PC-9 (cell line): Measurements from ENCODE around the gene SYNDIG1L. TPM values are rescaled to one million over a fixed set of nuclear protein-coding genes. Genes with fewer than 3 reads are reported as not detected.

Source experiments
- BruUV-seq: library from RNA; stranded (reverse); fragments of 400-500 nt; replicated peaks from 2 replicates; lab custom pipeline; 2021; lab: Mats Ljungman, UMichigan
- CTCF ChIA-PET: fragments of 300-600 bp; sonication (Branson Sonifier 250); formaldehyde crosslinking; loops from one replicate; lab custom pipeline; 2022; ENCODE audit warnings: antibody characterized with exemption; lab: Charles Lee
- POLR2A ChIA-PET: fragments of 300-600 bp; sonication (Branson Sonifier 250); formaldehyde crosslinking; loops from one replicate; lab custom pipeline; 2022; ENCODE audit warnings: antibody characterized with exemption; ENCODE audit not compliant: unreplicated experiment; lab: Charles Lee
- DNase-seq, 2 experiments: peaks; one replicate each; pipeline versions ENCODE4 v3.0.0 to v3.0.0-alpha.2; 2015 to 2022; ENCODE audit warnings: mixed read lengths in 1 of 2
- H2AFZ ChIP-seq: fragments of 200-600 bp; sonication (generic); 2 replicates; pipeline ENCODE4 v1.8.1; 2017; ENCODE audit warnings: antibody characterized with exemption
- H3F3A ChIP-seq: fragments of 200-600 bp; sonication (generic); 2 replicates; pipeline ENCODE4 v1.8.1; 2017; ENCODE audit warnings: antibody characterized with exemption, mild to moderate bottlenecking, low read depth; ENCODE audit not compliant: insufficient read depth
- H3K27ac ChIP-seq: fragments of 200-600 bp; sonication (generic); 2 replicates; pipeline ENCODE4 v1.6.1; 2016; ENCODE audit warnings: mixed run types
- H3K27me3 ChIP-seq: fragments of 200-600 bp; sonication (generic); 2 replicates; pipeline ENCODE4 v1.6.1; 2016; ENCODE audit warnings: low read depth, mixed run types; ENCODE audit not compliant: insufficient read depth
- H3K36me3 ChIP-seq: fragments of 200-600 bp; sonication (generic); 2 replicates; pipeline ENCODE4 v1.6.1; 2016; ENCODE audit warnings: low read depth, mixed run types
- H3K4me1 ChIP-seq: fragments of 200-600 bp; sonication (generic); replicated peaks from 2 replicates; pipeline ENCODE4 v1.6.1; 2016; ENCODE audit warnings: mixed run types; ENCODE audit not compliant: insufficient read depth
- H3K4me2 ChIP-seq: fragments of 200-600 bp; sonication (generic); 2 replicates; pipeline ENCODE4 v1.6.1; 2017; ENCODE audit warnings: mixed run types
- H3K4me3 ChIP-seq: fragments of 200-600 bp; sonication (generic); 2 replicates; pipeline ENCODE4 v1.6.1; 2016; ENCODE audit warnings: mixed run types
- H3K79me2 ChIP-seq: fragments of 200-600 bp; sonication (generic); 2 replicates; pipeline ENCODE4 v1.6.1; 2017; ENCODE audit warnings: low read depth, mixed run types
- H3K9me2 ChIP-seq: fragments of 200-600 bp; sonication (generic); 2 replicates; pipeline ENCODE4 v1.8.1; 2017; ENCODE audit warnings: mild to moderate bottlenecking; ENCODE audit not compliant: insufficient read depth
- H3K9me3 ChIP-seq: fragments of 200-600 bp; sonication (generic); 2 replicates; pipeline ENCODE4 v1.8.1; 2016; ENCODE audit warnings: low read depth; ENCODE audit not compliant: insufficient read depth
- H4K20me1 ChIP-seq: fragments of 200-600 bp; sonication (generic); 2 replicates; pipeline ENCODE4 v1.8.1; 2017; ENCODE audit not compliant: insufficient read depth
- CTCF ChIP-seq: fragments of 200-600 bp; sonication (generic); conservative IDR thresholded peaks from 2 replicates; pipeline ENCODE4 v1.6.1; 2017; ENCODE audit warnings: mixed run types, antibody characterized with exemption, mild to moderate bottlenecking, moderate library complexity
- EZH2 ChIP-seq: fragments of 200-600 bp; sonication (generic); IDR thresholded peaks from 2 replicates; pipeline ENCODE4 v1.8.0; 2017; ENCODE audit warnings: antibody characterized with exemption, low read depth
- intact Hi-C: fragments of 100-400 bp; cut with micrococcal nuclease; formaldehyde crosslinking; loops from one replicate; pipeline ENCODE4 v1.10.0; 2022; ENCODE audit not compliant: unreplicated experiment
- total RNA-seq: library from RNA; stranded (reverse); gene quantifications from 2 replicates; pipeline ENCODE4 v1.2.3, GENCODE V29; 2021

Gene SYNDIG1L
- total RNA-seq, 1 experiment from 2014 or later: 0.52 TPM

GRCh38 chr14:74380845-74381244, 45.2 kb downstream of the SYNDIG1L start:
- POLR2A ChIA-PET: interaction anchor here (0.6 kb wide), 1 partner anchor 170 kb away, joined by 20 read pairs; no protein-coding TSS in a partner anchor
- no TSS peak for BruUV-seq
- H3K4me1 ChIP-seq: peaks cover 24% of the 10 kb centered on the region

DNA sequence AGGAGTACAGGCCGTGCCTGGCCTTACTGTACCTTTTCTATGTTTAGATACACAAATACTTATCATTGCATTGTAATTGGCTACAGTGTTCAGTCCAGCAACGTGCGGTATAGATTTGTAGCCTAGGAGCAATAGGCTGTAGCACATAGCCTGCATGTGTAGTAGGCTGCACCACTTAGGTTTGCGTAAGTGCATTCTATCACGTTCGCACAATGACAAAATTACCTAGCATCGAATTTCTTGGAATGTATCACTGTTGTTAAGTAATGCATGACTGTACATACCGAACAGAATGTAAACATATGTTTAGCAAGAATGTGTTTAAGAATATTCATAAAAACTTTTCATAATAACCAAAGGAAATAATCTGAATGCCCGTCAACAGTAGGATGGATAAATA, 45.8 kb downstream of the SYNDIG1L start:
- no peaks in the 10 kb centered on the region for H3K9me2 ChIP-seq
- no peaks in the 10 kb centered on the region for H3K27me3 ChIP-seq
- no peak overlapping the region for H2AFZ ChIP-seq
- H3K79me2 ChIP-seq: no peaks in the 10 kb centered on the region
- peaks cover 21% of the 10 kb centered on the region for H3F3A ChIP-seq
- no peak overlapping the region for H3K4me3 ChIP-seq
- peak overlapping the region; percentile 37 for H3K4me2 ChIP-seq
- TF ChIP-seq EZH2 (no peak), CTCF (no peak)
- ChIA-PET CTCF (interaction anchor here (0.5 kb wide), 1 partner anchor 128 kb away, joined by 7 read pairs; no protein-coding TSS in a partner anchor), POLR2A (no interaction called here)
- BruUV-seq: no TSS peak
- DNase-seq: peak in 1 of 2 experiments; percentile 92
- intact Hi-C loops: no loop called here
- no peaks in the 10 kb centered on the region for H3K36me3 ChIP-seq
- H3K4me1 ChIP-seq: peaks cover 24% of the 10 kb centered on the region
- no peaks in the 10 kb centered on the region for H3K9me3 ChIP-seq
- no peaks in the 10 kb centered on the region for H4K20me1 ChIP-seq
- H3K27ac ChIP-seq: peak overlapping the region; percentile 16; the same call in 1 of the 2 replicates

More at GRCh38 chr14:74380845-74381244, 45.2 kb downstream of the SYNDIG1L start:
- no peaks in the 10 kb centered on the region for H3K9me2 ChIP-seq
- peaks cover 21% of the 10 kb centered on the region for H3F3A ChIP-seq
- no peaks in the 10 kb centered on the region for H3K27me3 ChIP-seq
- peak overlapping the region; percentile 16; the same call in 1 of the 2 replicates for H3K27ac ChIP-seq
- H3K4me2 ChIP-seq: peak overlapping the region; percentile 37
- intact Hi-C loops: no loop called here
- no peak for DNase-seq
- no peaks in the 10 kb centered on the region for H3K79me2 ChIP-seq
- no peak for TF ChIP-seq CTCF
- TF ChIP-seq EZH2: no peak
- no peak overlapping the region for H2AFZ ChIP-seq
- no peaks in the 10 kb centered on the region for H3K9me3 ChIP-seq
- H3K36me3 ChIP-seq: no peaks in the 10 kb centered on the region
- no peak overlapping the region for H3K4me3 ChIP-seq
- H4K20me1 ChIP-seq: no peaks in the 10 kb centered on the region
- CTCF ChIA-PET: interaction anchor here (0.5 to 0.6 kb wide), 2 partner anchors 127 to 152 kb away, joined by 3 to 7 read pairs; no protein-coding TSS in a partner anchor

DNA sequence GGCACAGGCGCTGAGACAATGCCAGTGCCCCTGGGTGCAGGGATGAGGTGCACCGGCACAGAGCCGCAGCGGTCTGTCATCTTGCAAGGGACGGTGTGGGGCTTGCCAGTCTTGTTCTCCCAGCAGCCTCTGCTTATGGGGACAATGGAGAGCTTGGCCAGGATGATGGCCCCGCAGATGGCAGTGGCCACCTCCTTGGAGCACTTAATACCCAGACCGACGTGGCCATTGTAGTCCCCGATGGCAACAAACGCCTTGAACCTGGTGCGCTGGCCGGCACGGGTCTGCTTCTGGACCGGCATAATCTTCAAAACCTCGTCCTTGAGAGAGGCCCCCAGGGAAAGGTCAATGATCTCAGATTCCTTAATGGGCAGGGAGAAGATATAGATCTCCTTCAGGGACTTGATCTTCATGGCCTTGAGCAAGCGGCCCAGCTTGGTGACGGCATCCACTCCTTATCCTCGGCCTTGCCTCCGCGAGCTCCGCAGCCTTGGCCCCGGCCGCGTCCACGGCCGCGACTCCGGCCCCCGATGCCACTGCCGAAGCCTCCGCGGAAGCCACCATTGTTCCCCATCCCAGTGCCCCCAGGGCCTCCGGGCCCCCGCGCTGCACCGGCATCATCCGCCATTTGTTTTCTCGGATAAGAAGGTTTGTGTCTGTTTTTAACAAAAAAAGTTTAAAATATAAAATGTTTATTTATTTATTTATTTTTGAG, 47.9 kb downstream of the SYNDIG1L start:
- Histone ChIP-seq H3K36me3 (no peaks in the 10 kb centered on the region), H3K79me2 (no peaks in the 10 kb centered on the region), H3K4me3 (no peak overlapping the region), H3F3A (peaks cover 21% of the 10 kb centered on the region), H3K4me1 (peaks cover 24% of the 10 kb centered on the region), H3K9me2 (no peaks in the 10 kb centered on the region), H3K9me3 (no peaks in the 10 kb centered on the region), H3K27me3 (no peaks in the 10 kb centered on the region), H3K4me2 (no peak overlapping the region), H2AFZ (no peak overlapping the region), H3K27ac (no peak overlapping the region), H4K20me1 (no peaks in the 10 kb centered on the region)
- TF ChIP-seq CTCF (no peak), EZH2 (no peak)
- no peak for DNase-seq
- ChIA-PET POLR2A (no interaction called here), CTCF (interaction anchor here (0.7 kb wide), 1 partner anchor 297 kb away, joined by 3 read pairs; no protein-coding TSS in a partner anchor)
- no TSS peak for BruUV-seq
- intact Hi-C loops: no loop called here
